ENCODE results near the gene ATP1B1. TPM values are rescaled to one million over a fixed set of nuclear protein-coding genes. Genes with fewer than 3 reads are reported as not detected.

Gene ATP1B1
- total RNA-seq (ENCODE audit: low replicate concordance) = 13.7 and 39.7 TPM in 2 replicates

DNA sequence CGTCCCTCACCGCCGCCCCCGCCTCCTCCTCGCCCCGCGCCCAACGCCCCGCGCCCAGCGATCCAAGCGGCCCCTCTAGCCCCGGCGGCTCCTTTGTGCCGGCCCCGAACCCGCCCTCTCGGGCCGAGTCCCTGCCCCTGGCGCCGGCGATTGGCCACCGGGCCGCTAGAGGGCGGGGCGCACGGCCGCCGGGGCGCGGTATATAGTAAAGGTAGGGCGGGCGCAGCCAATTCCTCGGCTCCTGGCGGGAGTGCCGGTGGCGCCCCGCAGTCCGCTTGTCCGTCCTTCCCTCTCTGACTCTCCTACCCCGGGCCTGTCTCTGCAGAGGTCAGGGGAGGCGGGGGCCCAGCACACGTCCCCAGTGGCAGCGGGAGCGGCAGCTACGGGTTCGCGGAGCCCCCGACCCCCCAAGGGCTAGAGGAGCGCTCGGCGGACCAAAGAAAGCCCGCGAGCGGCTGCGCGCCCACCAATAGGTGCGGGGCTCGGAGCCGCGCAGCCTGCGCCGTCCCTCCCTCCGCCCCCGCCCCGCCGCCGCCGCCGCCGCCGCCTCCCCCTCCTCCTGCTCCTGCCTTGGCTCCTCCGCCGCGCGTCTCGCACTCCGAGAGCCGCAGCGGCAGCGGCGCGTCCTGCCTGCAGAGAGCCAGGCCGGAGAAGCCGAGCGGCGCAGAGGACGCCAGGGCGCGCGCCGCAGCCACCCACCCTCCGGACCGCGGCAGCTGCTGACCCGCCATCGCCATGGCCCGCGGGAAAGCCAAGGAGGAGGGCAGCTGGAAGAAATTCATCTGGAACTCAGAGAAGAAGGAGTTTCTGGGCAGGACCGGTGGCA is at the start of gene ATP1B1:
Gene ATP1B1 (plus strand): TSS at position 596 of the 826 bp plus-strand sequence. CDS start 140 bp downstream, at position 736.
- TF ChIP-seq, protein P1, sequence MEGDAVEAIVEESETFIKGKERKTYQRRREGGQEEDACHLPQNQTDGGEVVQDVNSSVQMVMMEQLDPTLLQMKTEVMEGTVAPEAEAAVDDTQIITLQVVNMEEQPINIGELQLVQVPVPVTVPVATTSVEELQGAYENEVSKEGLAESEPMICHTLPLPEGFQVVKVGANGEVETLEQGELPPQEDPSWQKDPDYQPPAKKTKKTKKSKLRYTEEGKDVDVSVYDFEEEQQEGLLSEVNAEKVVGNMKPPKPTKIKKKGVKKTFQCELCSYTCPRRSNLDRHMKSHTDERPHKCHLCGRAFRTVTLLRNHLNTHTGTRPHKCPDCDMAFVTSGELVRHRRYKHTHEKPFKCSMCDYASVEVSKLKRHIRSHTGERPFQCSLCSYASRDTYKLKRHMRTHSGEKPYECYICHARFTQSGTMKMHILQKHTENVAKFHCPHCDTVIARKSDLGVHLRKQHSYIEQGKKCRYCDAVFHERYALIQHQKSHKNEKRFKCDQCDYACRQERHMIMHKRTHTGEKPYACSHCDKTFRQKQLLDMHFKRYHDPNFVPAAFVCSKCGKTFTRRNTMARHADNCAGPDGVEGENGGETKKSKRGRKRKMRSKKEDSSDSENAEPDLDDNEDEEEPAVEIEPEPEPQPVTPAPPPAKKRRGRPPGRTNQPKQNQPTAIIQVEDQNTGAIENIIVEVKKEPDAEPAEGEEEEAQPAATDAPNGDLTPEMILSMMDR (IDR thresholded peaks at IDR 0.05; ENCODE audit: insufficient read depth, low read length) = peak; percentile 49
- DNase-seq (ENCODE audit: low read depth) = peak; percentile 63
- H3K4me3 ChIP-seq (ENCODE audit: low read depth, low read length) = peak within 1 kb of the TSS; percentile 86

- TF ChIP-seq, protein P1 (IDR thresholded peaks at IDR 0.05; ENCODE audit: insufficient read depth, low read length) = no peak
- DNase-seq (ENCODE audit: low read depth) = no peak
- H3K4me3 ChIP-seq (ENCODE audit: low read depth, low read length) = no peak overlapping the region
Measured at GRCh38 chr1:169059421-169059820, 47.1 kb upstream of the ATP1B1 start.

DNA sequence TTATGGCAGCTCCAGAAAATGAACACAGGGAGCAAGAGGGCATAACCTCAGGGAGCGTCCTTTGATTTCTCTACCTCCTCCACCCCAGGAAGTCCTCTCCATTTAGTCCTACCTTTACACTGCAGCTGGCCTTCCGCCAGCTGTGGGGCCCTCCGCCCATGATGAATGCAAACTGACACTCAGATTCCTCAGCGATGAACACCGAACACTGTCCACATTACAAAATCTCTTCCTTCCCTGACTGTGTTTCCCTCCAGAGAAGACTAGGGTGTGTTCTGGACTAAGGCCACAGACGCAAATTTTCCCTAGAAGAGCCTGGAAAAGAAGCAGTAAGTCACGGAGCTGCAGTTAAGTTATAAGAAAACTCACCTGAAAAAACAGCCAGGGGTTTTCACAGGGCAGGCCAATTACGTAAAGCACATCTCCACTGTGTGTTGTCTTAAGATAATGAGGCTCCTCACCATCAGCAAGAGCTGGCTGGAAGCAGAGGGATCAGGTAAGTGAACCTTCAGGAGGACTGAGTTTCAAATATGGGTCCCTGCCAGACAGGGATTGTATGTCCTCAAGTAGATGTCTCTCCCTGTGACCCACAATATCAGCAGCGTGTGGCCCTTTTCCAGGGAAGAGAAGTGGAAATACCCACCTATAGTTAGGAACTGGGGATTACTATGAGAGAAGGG is 46.3 kb upstream of the ATP1B1 start:
- TF ChIP-seq, protein P1 (IDR thresholded peaks at IDR 0.05; ENCODE audit: insufficient read depth, low read length) = no peak
- no peak overlapping the region for H3K4me3 ChIP-seq (ENCODE audit: low read depth, low read length)
- DNase-seq (ENCODE audit: low read depth) = peak; percentile 46

DNA sequence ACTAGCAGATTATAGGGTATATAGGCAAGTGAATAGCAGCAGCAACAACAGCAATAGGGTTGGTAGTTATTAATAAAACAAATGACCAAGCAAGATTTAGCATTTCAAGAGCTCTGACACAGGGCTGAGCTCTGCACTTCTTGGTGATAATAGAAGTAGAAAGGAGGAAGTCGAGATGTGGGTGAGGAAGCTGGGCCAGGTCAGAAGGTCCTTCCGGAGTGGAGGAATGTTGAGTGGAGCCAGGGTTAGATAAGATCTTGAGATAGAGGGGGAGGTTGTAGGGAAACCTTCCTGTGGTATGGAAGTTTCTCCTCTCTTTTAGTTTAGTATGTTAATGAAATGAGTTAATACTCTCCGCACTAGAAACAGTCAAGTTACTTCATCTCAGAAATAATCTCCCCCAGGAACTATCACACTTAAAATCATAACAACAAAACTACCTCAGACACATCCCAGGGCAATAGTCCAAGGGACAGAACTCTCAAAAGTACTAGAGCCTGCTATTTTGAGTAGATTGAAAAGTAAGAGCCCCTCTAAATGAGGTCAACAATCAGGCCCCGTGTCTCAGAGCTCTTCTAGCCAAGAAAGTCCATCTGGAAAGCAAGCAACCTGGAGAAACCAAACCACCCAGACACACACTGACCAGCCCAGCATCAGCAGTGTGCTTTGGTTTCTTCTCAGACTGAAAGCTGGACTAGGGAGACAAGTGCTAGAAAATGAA is 45.4 kb upstream of the ATP1B1 start:
- TF ChIP-seq, protein P1 (IDR thresholded peaks at IDR 0.05; ENCODE audit: insufficient read depth, low read length) = no peak
- peak; percentile 34 for DNase-seq (ENCODE audit: low read depth)

GRCh38 chr1:169062152-169062551 is 44.3 kb upstream of the ATP1B1 start:
- no peak overlapping the region for H3K4me3 ChIP-seq (ENCODE audit: low read depth, low read length)
- TF ChIP-seq, protein P1 (IDR thresholded peaks at IDR 0.05; ENCODE audit: insufficient read depth, low read length) = no peak
- DNase-seq (ENCODE audit: low read depth) = no peak

More for the DNA sequence above, 45.4 kb upstream of the ATP1B1 start:
- H3K4me3 ChIP-seq (ENCODE audit: low read depth, low read length) = no peak overlapping the region

DNA sequence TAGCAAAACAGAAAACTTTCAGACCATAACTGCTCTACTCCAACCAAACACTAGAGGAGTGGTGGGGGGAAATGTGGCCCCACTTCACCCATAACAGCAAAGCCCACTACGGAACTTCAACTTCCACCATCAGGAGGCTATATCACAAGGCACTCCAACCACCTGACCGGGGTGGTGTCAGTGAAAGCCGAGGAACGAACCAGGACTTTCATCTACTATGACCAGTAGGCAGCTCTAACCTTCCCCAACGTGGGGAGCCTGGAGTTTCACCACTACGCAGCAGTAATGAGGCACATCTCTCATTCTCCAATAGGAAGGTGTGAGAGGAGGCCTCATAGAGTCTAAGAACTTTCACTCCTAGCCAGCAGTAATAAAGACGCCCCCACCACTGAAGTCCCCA is 42.4 kb upstream of the ATP1B1 start:
- TF ChIP-seq, protein P1 (IDR thresholded peaks at IDR 0.05; ENCODE audit: insufficient read depth, low read length) = no peak
- no peak for DNase-seq (ENCODE audit: low read depth)
- H3K4me3 ChIP-seq (ENCODE audit: low read depth, low read length) = no peak overlapping the region
